Neural cell (in vitro differentiated cells): Measurements from ENCODE around the gene MARK2.

Experiments
- EP300 ChIP-seq: fragments of 450-650 bp; conservative IDR thresholded peaks from 2 replicates; pipeline ENCODE4 v1.6.1; 2014; ENCODE audit warnings: antibody characterized with exemption, mild to moderate bottlenecking, moderate library complexity; ENCODE audit not compliant: poor library complexity, severe bottlenecking
- EZH2 ChIP-seq: fragments of 200-600, 300-800 bp; shearing (Covaris generic), sonication (generic); IDR thresholded peaks from 2 replicates; pipeline ENCODE4 v1.6.1; 2014; ENCODE audit warnings: antibody characterized with exemption, low read length, borderline replicate concordance, mild to moderate bottlenecking; ENCODE audit not compliant: insufficient read depth, poor library complexity, severe bottlenecking
- MXI1 ChIP-seq: fragments of 450-650 bp; conservative IDR thresholded peaks from 2 replicates; pipeline ENCODE4 v1.6.1; 2014; ENCODE audit warnings: antibody characterized with exemption, mild to moderate bottlenecking; ENCODE audit not compliant: poor library complexity, severe bottlenecking
- POLR2AphosphoS5 ChIP-seq: IDR thresholded peaks from 2 replicates; pipeline ENCODE4 v1.6.1; 2012
- RAD21 ChIP-seq: fragments of 450-650 bp; conservative IDR thresholded peaks from 2 replicates; pipeline ENCODE4 v1.6.1; 2014; ENCODE audit warnings: antibody characterized with exemption, mild to moderate bottlenecking, moderate library complexity
- SMC3 ChIP-seq: fragments of 450-650 bp; conservative IDR thresholded peaks from 2 replicates; pipeline ENCODE4 v1.6.1; 2014; ENCODE audit warnings: antibody characterized with exemption, mild to moderate bottlenecking, moderate library complexity; ENCODE audit not compliant: poor library complexity
- TAF1 ChIP-seq: IDR thresholded peaks from 2 replicates; pipeline ENCODE4 v1.6.1; 2012; ENCODE audit warnings: low read depth
- TF ChIP-seq, protein P1 (sequence below): fragments of 450-650 bp; IDR thresholded peaks from 2 replicates; pipeline ENCODE4 v1.5.1; 2014; ENCODE audit warnings: antibody characterized with exemption, mild to moderate bottlenecking, moderate library complexity; ENCODE audit not compliant: poor library complexity, severe bottlenecking
- TF ChIP-seq, protein P2 (sequence below): IDR thresholded peaks from 2 replicates; pipeline ENCODE4 v1.6.1; 2012; ENCODE audit warnings: borderline replicate concordance

DNA sequence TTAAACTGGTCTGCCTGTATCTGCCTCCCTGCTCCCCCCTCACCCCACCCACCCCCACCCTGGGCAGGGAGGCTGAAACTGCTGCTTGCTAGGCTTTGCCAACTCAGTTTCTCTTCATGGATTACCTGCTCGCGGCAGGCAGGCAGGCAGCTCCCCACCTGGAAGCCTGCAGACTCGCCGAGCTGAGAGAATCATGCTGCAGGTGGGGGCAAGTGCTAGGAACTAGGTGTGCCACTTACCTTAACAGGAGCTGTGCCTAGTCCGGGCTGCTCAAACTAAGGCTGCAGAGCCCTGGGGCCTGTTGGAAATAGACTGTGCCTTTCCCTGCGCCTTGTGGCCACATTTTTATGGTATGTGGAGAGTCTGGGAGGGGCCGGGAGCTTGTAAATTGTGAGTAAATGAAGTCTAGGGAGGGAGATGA is 30.3 kb downstream of the MARK2 start:
- TF ChIP-seq POLR2AphosphoS5 (no peak), EP300 (no peak), RAD21 (no peak), EZH2 (no peak), SMC3 (no peak), MXI1 (no peak), TAF1 (no peak)
- TF ChIP-seq, protein P1, sequence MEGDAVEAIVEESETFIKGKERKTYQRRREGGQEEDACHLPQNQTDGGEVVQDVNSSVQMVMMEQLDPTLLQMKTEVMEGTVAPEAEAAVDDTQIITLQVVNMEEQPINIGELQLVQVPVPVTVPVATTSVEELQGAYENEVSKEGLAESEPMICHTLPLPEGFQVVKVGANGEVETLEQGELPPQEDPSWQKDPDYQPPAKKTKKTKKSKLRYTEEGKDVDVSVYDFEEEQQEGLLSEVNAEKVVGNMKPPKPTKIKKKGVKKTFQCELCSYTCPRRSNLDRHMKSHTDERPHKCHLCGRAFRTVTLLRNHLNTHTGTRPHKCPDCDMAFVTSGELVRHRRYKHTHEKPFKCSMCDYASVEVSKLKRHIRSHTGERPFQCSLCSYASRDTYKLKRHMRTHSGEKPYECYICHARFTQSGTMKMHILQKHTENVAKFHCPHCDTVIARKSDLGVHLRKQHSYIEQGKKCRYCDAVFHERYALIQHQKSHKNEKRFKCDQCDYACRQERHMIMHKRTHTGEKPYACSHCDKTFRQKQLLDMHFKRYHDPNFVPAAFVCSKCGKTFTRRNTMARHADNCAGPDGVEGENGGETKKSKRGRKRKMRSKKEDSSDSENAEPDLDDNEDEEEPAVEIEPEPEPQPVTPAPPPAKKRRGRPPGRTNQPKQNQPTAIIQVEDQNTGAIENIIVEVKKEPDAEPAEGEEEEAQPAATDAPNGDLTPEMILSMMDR, result no peak
- TF ChIP-seq, protein P2, sequence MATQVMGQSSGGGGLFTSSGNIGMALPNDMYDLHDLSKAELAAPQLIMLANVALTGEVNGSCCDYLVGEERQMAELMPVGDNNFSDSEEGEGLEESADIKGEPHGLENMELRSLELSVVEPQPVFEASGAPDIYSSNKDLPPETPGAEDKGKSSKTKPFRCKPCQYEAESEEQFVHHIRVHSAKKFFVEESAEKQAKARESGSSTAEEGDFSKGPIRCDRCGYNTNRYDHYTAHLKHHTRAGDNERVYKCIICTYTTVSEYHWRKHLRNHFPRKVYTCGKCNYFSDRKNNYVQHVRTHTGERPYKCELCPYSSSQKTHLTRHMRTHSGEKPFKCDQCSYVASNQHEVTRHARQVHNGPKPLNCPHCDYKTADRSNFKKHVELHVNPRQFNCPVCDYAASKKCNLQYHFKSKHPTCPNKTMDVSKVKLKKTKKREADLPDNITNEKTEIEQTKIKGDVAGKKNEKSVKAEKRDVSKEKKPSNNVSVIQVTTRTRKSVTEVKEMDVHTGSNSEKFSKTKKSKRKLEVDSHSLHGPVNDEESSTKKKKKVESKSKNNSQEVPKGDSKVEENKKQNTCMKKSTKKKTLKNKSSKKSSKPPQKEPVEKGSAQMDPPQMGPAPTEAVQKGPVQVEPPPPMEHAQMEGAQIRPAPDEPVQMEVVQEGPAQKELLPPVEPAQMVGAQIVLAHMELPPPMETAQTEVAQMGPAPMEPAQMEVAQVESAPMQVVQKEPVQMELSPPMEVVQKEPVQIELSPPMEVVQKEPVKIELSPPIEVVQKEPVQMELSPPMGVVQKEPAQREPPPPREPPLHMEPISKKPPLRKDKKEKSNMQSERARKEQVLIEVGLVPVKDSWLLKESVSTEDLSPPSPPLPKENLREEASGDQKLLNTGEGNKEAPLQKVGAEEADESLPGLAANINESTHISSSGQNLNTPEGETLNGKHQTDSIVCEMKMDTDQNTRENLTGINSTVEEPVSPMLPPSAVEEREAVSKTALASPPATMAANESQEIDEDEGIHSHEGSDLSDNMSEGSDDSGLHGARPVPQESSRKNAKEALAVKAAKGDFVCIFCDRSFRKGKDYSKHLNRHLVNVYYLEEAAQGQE, result no peak
